GM19395 (cell line): ENCODE data around the gene ESPL1.

Experiments used
- ATAC-seq: cut with Tn5 transposase; IDR thresholded peaks from one replicate; pipeline ENCODE4 v1.9.1; 2021; ENCODE audit warnings: mild to moderate bottlenecking, moderate library complexity; ENCODE audit not compliant: unreplicated experiment

Gene ESPL1

GRCh38 chr12:53230108-53230845 is 37.8 kb upstream of the ESPL1 start:
- no peak for ATAC-seq

GRCh38 chr12:53231671-53231920 is 36.5 kb upstream of the ESPL1 start:
- ATAC-seq = no peak

GRCh38 chr12:53231921-53232645 is 36.0 kb upstream of the ESPL1 start, which contains the start of gene RARG:
RARG (minus strand) TSS chr12:53232209; CDS start chr12:53227545, 4,664 bp downstream.
- ATAC-seq = no peak

GRCh38 chr12:53232646-53233461 is 35.2 kb upstream of the ESPL1 start:
- ATAC-seq = no peak

- ATAC-seq = no peak
Observed at GRCh38 chr12:53233671-53234121, 34.4 kb upstream of the ESPL1 start.

GRCh38 chr12:53234271-53234914 is 33.7 kb upstream of the ESPL1 start:
- ATAC-seq = no peak

- ATAC-seq = no peak
Observed at GRCh38 chr12:53235164-53235563, 32.9 kb upstream of the ESPL1 start.

- ATAC-seq = no peak
Observed at GRCh38 chr12:53235742-53236442, 32.2 kb upstream of the ESPL1 start.

GRCh38 chr12:53236443-53237111 is 31.5 kb upstream of the ESPL1 start:
- no peak for ATAC-seq

GRCh38 chr12:53239643-53240258 is 28.3 kb upstream of the ESPL1 start:
- no peak for ATAC-seq

- no peak for ATAC-seq
Observed at GRCh38 chr12:53241623-53242412, 26.3 kb upstream of the ESPL1 start.

- no peak for ATAC-seq
Observed at GRCh38 chr12:53244337-53244736, 23.8 kb upstream of the ESPL1 start.

- ATAC-seq = no peak
Observed at GRCh38 chr12:53245286-53245685, 22.8 kb upstream of the ESPL1 start.

- peak; percentile 77 for ATAC-seq
Observed at GRCh38 chr12:53251477-53252348, 16.4 kb upstream of the ESPL1 start.

GRCh38 chr12:53252349-53252916 is 15.7 kb upstream of the ESPL1 start:
- ATAC-seq = peak; percentile 12

GRCh38 chr12:53253298-53253697 is 14.8 kb upstream of the ESPL1 start:
- no peak for ATAC-seq

GRCh38 chr12:53254816-53255545 is 13.1 kb upstream of the ESPL1 start:
- no peak for ATAC-seq
